Fibroblast of skin of back (primary cell): ENCODE data around the gene DIAPH1.

Experiments used
- DNase-seq: peaks from one replicate; pipeline ENCODE4 v3.0.0-alpha.2; 2013

Gene DIAPH1

DNA sequence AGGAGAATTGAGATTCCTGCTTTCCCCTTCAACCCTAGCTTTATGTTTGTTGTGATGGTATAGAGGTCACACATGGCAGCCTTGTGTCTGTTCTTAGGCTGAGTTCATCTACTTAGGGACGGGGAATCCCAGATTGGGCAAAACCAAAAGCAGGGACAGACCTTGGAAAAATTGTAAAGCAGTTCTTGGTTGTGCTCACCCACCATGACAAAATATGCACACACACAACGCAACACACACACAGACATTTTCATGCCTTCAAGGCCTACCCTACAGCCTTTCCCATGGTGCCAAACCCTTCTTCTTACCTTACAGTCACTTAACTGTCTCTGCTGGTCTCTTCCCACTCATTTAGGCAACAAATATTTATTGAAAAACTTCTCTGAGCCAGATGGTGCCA is 115.1 kb downstream of the DIAPH1 start:
- DNase-seq: no peak

DNA sequence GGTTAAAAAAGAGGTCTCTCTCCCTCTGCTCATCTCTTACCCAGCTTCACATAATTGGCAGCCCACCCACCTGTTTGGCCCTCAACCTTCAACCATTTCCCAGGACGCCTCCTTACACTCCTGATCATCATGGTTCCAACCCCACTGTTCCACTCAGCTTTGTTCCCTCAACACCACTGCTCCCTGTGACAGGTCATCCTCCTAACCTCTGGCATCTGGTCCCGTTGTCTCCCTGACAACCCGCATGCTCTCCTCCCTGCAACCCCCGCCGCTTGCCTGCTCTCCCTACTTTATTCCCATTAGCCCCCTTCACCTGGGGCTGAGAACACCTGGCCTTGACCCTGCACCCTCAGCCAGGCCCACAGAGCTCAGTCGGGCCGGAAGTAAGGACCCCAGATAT is 117.0 kb downstream of the DIAPH1 start:
- DNase-seq: no peak

DNA sequence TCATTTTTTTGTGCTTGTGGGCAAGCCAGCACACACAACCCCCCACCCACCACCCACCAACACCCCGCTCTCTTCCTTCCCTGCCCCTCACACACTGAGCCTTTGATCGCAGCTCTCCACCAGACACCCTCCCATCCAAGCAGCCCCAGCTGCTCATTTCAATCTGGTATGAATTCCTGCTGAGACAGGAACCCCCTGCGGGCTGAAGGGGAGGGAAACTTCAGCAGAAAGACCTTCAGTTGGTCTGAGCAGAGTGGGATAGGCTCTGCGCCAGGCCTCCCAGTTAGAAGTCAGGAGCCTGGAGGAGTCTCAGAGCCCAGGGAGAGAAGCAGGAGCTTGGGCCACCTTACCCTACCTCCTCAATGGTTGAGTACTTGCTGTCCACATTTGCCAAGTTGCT is 122.8 kb downstream of the DIAPH1 start:
- DNase-seq: peak; percentile 91

DNA sequence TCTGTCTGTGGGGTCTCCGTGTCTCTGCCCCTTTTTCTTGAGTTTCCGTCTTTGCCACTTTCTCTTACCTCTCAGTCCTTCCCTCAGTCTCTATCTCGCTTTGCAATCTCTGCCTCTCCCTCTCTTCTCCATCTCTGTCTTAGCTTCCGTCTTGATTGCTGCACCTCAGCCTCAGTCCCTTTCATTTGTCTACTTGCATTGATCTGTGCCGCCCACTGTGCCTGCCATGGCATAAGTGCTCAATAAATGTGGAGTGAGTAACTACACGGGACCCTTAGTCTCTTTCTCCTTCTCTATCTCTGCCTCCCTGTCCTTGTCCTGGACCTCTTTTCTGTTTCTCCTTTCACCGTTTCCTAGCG is 123.4 kb downstream of the DIAPH1 start:
- DNase-seq: no peak

DNA sequence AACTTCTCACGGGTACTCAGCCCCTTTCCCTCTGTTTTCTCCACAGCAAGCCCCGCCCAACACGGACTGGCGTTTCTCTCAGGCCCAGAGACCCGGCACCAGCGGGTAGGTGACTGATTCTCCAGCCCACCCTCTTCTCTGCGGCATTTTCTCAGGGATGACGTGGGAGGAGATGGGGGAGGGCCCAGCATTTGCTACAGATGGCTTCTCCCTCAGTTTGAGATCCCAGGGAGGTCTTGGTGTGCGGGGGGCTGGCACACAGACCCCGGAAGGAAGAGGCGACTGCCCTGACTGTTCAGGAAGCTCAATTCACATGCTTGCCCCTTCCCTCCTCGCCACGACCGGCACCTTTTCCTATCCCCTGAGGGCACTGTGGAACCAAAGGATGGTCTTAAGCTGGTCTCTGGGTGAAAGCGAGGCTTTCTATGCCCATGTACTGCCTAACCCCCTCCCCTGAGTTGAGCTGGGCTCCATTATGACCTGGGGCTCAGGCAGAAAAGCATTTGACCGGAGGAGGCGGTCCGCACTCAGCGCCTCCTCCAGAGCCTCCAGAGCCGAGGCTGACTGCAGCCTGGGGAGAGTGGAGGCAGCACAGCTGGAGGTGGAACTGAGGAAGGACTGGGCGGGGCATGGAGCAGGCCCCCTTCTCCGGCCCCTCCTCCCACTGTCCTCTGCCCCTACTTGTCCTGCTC is 123.9 kb downstream of the DIAPH1 start:
- DNase-seq: peak; percentile 68

DNA sequence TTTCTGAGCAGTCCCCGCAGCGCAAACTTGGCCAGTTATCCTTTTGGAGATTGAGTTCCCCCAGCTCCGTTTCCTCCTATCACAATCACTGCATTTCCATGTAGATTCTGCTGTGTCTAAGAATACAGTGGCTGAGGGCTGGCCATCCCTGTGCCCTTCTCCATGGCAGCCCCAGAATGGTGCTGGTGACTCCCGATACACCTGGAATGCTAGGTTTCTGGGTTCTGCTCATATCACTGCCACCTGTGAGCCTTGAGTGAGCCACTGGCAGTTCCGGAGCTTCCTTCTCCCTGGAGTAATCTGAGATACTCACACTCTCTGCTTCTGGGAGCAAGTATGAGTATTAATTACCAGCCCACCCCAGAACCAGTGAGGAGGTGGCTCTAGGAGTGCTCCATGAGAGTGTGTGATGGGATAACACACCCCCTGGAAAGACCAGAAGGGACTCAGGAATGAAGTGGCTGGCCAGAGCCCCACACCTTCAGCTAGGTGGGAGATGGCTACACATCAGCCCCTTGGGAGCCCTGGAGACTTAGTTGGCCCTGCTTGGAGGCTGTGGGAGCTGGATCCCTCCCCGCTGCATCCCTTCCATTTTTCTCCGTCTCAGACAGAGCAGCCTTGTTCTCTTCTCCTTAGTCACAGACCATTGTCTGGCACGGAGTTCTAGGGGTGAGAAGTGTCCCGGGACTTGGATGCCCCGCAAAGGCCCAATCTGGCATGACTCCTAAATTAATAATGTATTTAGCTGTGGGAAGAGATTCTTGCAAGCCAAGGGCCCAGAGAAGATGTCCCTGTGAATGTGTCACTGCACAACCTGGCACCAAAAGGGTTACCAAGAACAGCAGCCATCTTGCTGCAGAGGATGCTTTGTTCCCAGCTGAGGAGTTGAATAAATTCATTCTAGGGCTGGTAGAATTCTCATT is 125.0 kb downstream of the DIAPH1 start:
- peak; percentile 86 for DNase-seq

DNA sequence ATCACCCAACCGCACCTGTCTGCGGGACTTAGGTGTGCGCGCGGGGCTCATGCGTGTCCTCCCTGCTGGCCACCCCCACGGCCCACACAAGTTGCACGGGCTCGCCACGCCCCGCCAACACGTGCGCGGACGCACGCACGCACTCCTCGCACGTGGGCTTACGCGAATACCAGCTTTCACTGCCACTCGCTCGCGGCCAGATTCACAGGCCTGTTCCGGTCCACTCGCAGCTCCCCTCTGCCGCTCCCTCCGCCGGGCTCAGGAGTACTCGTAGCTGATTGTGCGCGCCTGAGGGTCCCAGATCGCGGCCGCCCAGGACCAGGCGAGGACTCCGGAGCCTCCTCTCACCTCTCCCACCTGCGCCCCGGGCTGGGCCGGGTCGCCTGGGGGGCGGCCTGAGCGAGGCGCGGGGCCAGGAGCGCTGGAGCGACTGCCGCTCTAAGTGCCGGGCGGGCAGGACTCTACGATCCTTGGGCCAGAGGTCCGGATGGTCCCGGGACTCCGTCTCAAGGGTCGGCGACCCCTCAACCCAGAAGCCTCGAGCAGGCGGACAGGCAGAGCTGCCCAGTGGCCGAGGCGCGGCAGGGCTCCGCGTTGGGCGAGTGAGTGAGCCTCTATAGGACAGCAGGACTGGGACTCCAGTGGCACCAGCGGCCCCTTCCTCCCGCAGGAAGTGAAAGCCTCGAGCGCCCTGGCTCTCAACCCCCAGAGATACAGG is 126.5 kb downstream of the DIAPH1 start:
- DNase-seq: no peak

DNA sequence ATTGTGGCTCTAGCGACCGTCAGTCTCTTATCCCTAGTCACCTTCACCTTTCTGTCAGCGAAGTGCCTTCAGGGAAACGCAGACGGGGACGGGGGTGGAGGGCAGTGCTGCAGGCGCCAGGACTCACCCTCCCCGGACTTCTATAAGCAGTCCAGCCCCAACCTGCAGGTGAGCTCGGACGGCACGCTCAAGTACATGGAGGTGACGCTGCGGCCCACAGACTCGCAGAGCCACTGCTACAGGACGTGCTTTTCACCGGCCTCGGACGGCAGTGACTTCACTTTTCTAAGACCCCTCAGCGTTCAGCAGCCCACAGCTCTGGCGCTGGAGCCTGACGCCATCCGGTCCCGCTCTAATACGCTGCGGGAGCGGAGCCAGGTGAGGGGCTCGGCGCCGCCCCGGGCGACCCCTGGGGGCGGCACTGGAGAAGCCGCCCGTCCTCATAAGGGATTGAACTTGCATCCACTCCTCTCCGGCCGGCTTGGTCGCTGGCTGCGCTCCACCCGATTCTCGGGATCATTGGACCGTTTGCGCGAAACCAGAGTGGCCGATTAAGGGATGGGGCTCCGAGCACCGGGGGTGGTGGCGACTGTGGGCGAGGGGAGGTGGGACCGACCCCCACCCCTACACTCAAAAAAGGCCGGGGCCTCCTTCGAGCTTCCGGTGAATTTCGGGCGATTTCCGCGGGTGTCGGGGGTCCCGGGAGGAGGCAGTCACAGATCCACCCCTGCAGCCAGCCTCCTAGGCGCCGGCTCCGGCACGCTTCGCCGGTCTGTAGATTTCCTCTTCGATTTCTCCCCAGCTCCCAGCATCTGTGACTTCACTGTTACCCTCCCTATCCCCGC is 127.3 kb downstream of the DIAPH1 start:
- DNase-seq: no peak

DNA sequence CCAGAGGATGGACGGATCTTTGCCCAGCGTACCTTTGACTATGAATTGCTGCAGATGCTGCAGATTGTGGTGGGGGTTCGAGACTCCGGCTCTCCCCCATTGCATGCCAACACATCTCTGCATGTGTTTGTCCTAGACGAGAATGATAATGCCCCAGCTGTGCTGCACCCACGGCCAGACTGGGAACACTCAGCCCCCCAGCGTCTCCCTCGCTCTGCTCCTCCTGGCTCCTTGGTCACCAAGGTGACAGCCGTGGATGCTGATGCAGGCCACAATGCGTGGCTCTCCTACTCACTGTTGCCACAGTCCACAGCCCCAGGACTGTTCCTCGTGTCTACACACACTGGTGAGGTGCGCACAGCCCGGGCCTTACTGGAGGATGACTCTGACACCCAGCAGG is 128.0 kb downstream of the DIAPH1 start:
- DNase-seq: no peak

DNA sequence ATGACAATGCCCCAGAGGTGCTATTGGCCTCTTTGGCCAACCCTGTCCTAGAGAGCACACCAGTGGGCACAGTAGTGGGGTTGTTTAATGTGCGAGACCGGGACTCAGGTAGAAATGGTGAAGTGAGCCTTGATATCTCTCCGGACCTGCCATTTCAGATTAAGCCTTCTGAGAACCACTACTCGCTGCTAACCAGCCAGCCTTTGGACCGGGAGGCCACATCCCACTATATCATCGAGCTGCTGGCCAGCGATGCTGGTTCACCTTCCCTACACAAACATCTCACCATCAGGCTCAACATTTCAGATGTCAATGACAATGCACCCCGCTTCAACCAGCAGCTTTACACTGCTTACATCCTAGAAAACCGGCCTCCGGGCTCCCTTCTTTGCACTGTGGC is 128.5 kb downstream of the DIAPH1 start:
- DNase-seq: no peak

DNA sequence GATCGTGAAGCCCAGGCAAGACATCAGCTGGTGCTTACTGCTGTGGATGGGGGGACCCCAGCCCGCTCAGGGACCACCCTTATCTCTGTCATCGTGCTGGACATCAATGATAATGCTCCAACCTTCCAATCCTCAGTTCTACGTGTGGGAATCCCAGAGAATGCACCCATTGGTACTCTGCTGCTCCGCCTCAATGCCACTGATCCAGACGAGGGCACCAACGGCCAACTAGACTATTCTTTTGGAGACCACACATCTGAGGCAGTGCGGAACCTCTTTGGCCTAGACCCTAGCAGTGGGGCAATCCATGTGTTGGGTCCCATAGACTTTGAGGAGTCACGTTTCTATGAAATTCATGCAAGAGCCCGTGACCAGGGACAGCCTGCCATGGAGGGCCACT is 129.0 kb downstream of the DIAPH1 start:
- DNase-seq: no peak

DNA sequence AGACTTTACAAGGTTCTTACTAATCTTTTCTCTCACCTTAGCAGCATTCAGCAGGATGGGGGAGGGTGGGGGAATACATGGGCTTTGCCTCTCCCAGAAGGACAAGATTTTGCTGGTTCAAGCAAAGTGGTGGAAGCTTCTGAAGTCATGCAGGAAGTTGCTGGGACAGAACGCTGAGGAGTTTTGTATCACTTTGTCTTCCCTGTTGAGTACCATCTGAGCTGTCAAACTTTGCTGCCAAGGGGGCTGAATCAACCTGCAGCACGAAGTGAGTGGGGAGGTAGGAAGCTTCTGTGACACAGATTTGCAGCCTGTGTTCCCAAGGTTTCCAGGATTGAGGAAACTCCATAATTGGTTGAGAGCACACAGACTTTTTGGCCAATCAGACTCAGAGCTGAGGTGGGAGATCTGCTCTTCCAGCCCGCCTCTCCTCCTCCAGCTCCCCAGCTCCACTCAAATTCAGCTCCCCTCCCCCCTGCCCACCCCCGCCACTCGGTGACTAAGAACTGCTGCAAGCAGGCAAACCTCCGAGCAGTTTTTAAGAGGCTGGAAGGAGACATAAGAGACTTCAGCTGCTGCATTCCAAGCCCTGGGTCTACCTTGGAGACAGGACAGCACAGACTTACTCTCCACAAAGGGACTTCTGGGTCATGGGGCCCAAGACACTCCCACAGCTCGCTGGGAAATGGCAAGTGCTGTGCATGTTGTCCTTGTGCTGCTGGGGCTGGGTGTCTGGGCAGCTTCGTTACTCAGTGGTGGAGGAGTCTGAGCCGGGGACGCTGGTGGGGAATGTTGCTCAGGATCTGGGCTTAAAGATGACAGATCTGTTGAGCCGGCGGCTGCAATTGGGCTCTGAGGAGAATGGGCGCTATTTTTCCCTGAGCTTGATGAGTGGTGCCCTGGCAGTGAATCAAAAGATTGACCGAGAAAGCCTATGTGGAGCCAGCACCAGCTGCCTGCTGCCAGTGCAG is 129.9 kb downstream of the DIAPH1 start, which contains the start of gene PCDHGC5:
PCDHGC5 (plus strand) TSS at position 491 of the 971 bp plus-strand sequence; CDS start at position 651, 160 bp downstream.
- peak; percentile 82 for DNase-seq

DNA sequence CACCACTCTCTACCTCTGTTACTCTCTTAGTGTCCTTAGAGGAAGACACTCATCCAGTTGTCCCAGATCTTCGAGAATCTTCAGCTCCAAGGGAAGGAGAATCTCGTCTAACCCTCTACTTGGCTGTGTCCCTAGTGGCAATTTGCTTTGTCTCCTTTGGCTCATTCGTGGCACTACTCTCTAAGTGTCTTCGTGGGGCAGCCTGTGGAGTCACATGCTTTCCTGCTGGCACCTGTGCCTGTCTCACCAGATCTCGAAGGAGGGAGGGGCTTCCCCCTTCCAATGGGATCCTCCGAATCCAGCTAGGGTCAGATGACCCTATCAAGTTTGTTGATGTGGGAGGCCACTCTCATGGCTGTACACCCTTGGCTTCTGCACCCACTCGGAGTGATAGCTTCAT is 131.7 kb downstream of the DIAPH1 start:
- DNase-seq: no peak

DNA sequence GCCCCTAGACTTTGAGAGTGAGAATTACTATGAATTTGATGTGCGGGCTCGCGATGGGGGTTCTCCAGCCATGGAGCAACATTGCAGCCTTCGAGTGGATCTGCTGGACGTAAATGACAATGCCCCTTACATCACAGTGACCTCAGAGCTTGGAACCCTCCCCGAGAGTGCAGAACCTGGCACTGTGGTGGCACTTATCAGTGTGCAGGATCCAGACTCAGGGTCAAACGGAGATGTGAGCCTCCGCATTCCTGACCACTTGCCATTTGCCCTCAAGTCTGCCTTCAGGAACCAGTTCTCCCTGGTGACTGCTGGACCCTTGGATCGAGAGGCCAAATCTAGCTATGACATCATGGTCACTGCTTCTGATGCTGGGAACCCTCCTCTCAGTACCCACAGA is 132.7 kb downstream of the DIAPH1 start:
- DNase-seq: no peak

DNA sequence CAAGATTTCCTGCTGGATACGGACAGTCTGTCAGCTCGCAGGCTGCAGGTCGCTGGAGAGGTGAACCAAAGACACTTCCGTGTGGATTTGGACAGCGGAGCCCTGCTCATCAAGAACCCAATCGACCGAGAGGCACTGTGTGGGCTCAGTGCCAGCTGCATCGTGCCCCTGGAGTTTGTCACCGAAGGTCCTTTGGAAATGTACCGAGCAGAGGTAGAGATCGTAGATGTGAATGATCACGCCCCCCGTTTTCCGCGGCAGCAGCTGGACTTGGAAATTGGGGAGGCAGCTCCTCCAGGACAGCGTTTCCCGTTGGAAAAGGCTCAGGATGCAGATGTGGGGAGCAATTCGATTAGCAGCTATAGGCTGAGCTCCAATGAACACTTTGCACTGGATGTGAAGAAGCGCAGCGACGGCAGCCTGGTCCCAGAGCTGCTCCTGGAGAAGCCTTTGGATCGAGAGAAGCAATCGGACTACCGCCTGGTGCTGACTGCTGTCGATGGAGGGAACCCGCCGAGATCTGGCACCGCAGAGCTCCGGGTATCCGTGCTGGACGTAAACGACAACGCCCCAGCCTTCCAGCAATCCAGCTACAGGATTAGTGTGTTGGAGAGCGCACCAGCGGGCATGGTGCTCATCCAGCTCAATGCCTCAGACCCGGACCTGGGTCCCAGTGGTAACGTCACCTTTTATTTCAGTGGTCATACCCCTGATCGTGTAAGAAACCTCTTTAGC is 133.3 kb downstream of the DIAPH1 start:
- no peak for DNase-seq

DNA sequence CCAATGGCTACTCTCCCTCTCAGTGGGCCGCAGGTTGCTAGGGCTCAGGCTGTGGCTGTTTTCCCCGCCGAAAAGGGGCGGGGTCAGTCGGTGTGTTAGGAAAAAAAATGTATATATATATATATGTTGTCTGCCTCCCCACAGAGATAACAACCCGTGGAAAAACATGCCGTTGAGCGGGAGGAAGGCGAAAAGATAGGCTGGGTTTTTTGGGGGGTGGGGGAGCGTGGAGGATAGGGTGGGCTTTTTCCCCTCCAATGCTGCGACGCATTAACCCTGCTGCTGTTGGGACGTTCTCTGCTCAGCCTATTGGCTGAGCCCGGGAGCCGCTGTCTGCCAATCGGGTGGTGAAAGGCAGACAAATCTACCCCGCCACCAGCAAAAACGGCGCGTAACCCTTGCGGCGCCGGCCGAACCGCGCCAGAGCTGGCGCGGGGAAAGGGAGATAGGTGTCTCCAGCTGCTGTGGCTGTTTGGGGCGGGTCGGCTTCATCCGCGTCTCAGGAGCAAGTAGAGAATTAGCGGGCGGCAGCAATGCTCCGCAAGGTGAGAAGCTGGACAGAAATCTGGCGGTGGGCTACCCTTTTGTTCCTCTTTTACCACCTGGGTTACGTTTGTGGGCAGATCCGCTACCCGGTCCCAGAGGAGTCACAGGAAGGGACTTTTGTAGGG is 134.0 kb downstream of the DIAPH1 start, which contains the start of gene PCDHGC4:
PCDHGC4 (plus strand) TSS at position 390 of the 671 bp plus-strand sequence; CDS start at position 534, 144 bp downstream.
- peak; percentile 28 for DNase-seq

DNA sequence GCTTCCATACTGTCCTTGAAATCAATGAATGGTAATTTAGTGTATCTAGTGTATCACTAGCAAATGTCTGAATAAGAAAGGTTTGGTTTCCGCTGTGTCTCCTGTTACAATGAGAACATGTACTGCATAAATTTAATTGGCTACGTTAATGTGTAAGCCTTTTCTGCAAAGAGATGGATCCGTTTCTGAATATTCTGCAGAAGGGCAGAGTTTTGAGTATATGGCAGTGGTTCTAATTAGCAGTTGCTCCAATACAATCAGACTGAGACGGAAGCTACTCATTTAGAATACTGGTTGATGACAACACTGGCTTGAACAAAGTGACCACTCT is 134.5 kb downstream of the DIAPH1 start:
- DNase-seq: no peak

DNA sequence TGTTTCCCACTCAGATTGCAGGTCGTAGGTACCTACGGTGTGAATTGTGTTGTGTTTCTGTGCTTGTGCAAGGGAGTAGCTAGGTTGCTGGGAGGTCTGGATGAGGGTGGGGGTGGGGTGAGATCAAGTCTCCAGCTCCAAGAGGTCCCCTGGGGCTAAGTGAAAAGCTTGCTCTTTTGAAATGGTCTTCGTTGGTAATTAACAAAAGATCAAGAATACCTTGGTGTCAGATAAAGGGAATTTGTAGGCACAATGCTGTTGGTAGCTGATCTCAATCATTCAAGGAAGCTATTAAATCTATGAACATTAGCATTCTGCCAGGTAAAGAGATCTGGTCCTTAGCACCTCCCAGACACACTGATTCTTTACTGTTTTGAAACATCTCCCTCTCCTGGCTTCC is 134.9 kb downstream of the DIAPH1 start:
- no peak for DNase-seq

DNA sequence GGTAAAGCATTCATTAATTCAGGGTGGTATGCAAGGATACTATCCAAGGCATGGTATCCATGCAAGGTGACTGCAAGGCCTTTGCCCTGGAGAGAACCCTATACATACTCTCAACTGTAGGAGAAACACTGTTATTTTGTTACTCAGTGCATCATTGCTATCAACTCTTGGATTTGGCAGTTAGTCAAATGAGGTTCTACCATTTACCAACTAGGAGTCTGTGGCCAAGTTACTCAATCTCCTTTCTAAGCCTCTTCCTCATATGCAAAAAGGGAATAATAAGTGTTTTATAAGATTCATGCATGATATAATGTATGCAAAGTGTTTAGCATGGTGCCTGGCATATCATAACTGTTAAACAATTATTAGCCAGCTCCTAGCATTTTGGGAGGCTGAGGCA is 139.0 kb downstream of the DIAPH1 start:
- no peak for DNase-seq
